CD4-positive, alpha-beta T cell treated with Interferon gamma for 1 hour (primary cell): ENCODE measurements around the gene CHCHD6.
"Not testable (repeated sequence)": the region's sequence is repeated elsewhere in the genome, so short reads cannot be mapped to it uniquely, and the experiment has no call there.

Experiments
- DNase-seq: peaks from one replicate; pipeline ENCODE4 v3.0.0-alpha.2; 2020

Gene CHCHD6

DNA sequence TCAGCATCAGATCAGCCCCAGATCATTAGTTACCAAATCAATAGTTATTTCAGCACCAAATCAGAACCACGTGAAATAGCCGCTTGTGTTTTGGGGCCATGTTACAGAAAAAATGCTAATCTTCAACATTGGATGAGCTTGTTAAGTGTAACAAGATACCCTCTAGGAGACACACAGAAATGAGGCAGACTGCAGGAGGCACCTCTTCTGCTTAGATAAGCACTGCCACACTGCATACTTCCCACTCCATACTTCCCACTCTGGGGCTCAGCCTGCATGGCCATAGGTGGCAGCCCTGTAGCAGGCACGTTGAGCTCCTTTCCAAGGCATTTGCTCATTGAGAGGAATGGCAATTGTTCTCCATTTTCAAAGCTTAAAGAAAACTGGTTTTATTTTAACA, 73.3 kb downstream of the CHCHD6 start:
- no peak for DNase-seq

DNA sequence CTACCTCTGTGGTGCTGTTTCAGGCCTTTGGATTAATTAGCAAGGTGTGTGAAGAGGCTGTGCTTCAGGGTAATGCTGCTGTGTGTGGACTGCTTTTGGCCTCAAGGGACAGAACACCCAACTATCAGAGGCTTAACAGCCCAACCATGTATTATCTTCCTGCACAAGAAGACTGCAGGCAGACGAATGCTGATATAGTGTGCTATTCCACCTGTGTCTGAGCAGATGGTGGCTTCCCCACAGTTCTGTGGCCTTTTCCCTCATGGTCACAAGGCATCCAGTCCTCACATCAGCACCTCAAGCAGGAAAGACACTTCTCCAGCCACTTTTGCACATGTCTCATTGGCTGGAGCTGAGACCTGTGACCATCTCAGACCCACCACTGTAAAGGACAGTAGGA, 76.6 kb downstream of the CHCHD6 start:
- no peak for DNase-seq

DNA sequence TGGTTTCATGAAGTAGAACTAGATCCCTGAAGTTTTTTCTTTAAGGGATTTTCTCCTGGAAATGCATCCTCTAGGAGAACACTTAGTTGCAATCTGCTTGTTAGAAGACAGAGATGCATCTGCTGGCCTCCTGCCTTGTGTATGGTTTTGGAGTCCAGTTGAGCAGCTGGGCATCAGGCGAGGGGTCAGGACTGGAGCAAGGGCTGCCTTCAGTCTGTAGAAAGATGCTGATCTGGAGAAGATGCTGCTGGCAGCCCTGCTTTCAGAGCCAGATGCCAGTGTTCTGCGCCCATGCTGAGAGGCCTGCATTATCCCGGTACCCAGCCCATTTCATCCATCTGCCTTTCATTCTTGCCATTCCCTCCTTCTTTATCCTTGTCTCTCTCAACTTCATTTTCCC, 77.4 kb downstream of the CHCHD6 start:
- DNase-seq: no peak

DNA sequence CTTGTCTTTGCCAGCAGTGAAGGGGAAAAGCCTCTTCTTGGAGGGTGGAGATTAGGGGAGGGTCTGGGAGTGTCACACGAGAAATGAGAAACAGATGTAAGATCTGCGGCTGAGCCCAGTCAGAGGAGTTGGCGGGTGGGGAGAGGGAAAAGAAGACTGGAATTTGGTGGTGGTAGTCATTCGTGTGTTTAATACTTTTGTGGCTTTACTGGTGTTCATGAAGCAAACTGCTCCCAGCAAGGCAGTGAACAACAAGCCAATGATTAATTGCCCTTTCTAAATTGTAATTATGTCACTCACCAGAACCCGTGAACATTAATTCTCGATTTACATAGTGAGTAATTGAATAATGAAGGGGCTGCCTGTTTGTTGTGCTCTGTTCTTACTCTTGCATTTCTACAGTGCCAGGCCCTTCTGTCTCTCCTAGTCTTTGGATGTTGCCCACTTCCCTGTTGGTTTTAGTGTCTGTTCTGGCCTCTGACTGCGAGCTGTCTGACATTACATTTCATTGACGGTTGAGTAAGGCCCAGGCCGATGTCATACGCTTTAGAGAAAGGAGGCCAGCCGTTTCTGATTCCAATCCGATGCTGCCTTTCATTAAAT, 78.0 kb downstream of the CHCHD6 start:
- no peak for DNase-seq

DNA sequence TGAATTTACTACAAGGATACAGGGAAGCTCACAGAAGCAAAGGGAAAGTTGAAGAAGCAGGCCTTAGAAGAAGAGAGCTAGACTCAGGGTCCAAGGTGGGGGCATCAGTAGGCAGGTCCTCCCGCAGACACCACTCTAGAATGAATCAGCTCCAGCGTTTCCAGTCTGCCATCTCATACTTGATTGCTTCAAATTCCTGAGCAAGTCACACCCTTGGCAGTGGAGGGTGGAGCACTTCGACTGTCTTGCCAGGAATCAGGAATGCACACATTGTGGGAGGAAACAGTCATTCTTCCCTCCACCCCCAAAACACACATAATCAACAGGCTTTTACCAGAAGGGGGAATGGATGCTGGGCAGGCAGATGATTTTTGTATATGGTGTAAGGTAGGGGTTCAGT, 78.5 kb downstream of the CHCHD6 start:
- DNase-seq: no peak

DNA sequence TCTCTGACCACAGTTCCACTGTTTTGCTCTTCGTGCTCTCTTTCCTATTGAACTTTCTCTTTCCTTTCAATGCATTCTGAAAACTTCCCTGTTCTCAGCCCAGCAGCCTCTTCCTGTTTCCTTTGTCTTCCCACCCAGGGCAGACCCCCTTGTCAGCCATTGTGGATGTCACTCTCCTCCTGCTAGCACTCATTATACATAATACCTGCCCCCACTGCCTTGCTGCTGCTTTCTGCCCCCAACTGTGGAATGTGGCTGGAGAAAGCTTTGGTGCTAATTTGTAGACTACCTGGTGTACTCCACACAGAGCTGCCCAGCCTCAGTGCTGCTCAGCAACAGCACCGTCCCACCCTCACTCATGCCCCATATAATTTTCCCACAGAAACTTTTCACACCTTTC, 80.2 kb downstream of the CHCHD6 start:
- no peak for DNase-seq

DNA sequence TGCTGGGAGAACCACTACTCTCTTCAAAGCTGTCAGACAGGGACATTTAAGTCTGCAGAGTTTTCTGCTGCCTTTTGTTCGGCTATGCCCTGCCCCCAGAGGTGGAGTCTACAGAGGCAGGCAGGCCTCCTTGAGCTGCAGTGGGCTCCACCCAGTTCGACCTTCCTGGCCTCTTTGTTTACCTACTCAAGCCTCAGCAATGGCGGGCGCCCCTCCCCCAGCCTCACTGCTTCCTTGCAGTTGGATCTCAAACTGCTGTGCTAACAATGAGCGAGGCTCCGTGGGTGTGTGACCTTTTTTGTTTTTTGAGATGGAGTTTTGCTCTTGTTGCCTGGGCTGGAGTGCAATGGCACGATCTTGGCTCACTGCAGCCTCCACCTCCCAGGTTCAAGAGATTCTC, 87.3 kb downstream of the CHCHD6 start:
- not testable (repeated sequence) for DNase-seq

- DNase-seq: no peak
These were observed 89.0 kb downstream of the CHCHD6 start for GRCh38 chr3:126792998-126793397.

DNA sequence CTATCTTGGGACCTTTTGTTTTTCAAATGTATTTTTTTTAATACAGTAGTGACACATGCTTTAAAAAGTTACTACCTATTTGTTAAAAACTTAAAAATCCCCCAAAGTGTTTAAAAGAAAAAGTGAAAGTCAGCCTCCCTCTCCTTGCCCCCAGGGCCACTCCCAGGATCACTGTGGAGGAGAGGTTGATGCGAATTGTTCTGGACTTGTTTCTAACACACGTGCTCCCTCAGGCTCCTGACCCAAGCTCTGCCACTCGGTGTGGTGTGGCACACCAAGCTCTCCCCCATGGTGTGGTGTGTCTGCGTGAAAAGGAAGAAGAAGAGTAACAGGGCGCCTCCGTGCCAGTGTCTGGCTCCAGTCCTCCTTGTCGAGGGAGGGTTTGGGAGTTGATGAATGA, 93.5 kb downstream of the CHCHD6 start:
- no peak for DNase-seq

DNA sequence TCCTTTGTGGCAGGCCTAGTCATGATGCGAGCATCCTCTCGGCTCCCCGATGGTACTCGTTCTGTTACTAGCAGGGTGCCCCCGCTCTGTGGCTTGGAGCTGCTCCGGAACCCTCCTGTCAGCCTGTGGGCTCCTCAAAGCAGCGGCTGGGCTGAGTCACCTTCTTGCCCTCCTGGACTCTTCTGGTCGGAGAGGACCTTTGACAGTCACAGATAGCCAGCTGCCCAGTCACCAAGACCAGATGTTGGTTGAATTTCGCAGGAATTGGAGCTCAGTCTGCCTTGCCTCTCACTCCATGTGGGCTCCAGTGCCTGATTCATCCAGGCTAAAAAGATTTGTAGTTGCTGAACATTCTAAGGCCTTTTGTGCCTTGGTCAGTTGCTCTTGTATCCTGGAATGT, 94.5 kb downstream of the CHCHD6 start:
- DNase-seq: no peak

DNA sequence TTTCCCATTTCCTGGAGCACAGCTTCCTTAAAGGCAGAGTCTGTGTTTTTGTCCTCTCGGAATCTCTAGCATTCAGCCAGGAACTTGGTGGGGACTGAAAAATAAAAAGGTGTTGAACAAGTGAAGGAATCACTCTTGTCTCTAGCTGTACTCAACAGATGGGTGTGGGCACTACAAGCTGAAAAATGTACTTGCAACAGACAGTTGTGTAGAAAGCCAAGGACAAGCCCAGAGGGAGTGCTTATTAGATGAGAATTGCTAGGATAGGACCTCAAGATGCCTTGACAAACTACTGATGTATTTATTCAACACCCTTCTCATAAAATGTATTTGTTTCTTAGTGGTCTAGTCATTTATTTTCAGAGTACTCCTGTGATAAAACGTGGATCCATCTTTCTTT, 95.1 kb downstream of the CHCHD6 start:
- no peak for DNase-seq

GRCh38 chr3:126801312-126801711, 97.3 kb downstream of the CHCHD6 start:
- DNase-seq: not testable (repeated sequence)

GRCh38 chr3:126807795-126808194, 103.8 kb downstream of the CHCHD6 start:
- DNase-seq: no peak

GRCh38 chr3:126811530-126811929, 107.5 kb downstream of the CHCHD6 start:
- no peak for DNase-seq

DNA sequence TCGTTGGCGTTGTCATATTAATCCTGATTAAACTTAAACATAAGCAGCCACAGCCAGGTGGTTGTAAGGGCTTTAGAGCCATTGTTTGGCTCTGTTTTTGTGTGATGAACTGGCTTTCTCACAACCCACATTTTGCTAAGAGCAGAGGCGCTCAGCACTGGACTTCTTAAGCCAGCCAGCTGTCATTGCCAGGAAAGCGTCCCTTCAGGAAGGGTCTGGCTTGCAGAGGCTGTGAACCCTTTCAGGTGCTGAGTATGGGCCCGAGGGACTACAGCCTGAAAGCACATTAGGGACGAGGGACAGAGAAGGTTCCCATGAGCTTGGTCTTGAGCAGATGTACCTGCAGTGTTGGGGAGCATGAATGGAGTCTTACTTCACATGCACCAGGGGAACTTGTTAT, 112.3 kb downstream of the CHCHD6 start:
- no peak for DNase-seq

GRCh38 chr3:126816986-126817777, 113.1 kb downstream of the CHCHD6 start:
- no peak for DNase-seq

DNA sequence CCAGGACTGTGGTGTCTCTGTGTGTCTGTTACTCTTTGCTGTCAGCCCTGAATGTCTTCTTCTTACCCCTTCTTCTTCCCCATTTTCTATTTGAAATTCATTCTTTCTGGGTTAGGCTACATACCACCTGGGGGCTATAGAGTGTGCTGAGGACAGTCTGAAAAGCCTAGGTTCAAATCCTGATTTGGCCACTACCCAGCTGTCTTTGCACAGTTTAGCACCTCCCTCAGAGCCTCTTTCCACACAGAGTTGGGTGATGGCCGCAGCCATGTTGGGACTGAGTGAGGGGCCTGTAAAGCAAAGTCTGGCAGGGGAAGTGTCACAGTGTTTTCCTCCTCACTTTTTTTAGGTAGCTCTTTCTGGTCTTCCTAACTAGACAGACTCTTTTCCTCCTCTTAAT, 113.7 kb downstream of the CHCHD6 start:
- DNase-seq: no peak

GRCh38 chr3:126818400-126819095, 114.5 kb downstream of the CHCHD6 start:
- no peak for DNase-seq

DNA sequence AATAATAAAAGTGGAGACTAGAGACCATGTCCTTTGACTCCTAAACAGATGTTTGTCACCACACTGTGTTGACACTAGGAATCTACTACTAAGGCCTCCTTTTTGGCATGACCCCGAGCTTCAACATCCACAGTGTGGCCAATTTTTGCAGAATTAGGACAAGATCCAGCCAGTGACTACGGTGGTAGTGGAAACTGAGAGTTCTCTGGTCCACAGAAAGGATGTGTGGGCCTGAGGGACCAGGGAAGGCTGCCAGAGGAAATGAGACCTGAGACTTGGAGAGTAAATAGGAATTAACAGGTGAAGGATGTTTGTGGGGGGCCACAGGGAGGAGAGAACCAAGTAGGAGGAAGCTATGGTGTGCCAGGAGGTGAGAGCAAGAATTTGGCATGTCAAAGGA, 122.7 kb downstream of the CHCHD6 start:
- DNase-seq: no peak

DNA sequence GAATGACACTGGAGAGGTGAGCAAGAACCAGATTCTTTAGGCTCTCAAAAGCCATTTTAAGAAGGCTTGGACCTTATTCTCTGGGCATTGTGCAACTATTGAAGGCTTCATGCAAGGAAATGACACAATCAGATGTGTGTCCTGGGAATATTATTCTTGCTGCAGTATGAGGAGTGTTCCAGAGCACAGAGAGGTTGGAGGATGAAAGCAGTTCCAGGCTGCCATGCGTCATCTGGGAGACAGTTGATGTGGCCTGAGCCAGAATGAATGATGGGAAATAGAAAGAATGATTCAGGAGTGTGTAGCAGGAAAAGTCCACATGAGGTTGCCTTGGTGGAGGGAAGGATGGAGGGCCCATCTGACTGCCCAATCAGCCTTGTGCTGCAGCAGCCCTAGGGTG, 123.1 kb downstream of the CHCHD6 start:
- no peak for DNase-seq

DNA sequence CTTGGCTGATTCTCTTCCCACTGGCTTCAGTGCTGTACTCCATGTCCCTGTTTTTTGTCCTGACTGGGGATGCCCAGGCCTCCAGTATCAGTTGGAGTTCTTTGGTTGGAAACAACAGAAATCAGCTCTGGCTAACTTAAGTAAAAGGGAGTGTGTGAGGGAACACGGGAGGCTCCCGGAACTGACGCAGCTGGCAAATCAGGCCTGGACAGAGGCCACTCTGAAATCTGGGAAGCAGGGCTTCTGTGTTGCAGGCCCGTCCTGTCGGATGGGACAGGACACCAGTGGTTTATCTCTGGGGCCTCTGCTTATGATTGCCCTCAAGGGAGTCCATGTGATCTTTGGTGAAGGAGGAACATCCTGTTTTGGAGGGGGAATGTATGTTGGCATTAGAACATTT, 124.3 kb downstream of the CHCHD6 start:
- DNase-seq: no peak

GRCh38 chr3:126832933-126833332, 128.9 kb downstream of the CHCHD6 start:
- no peak for DNase-seq

- no peak for DNase-seq
These were observed 130.8 kb downstream of the CHCHD6 start for GRCh38 chr3:126834596-126835471.
